Measurements from ENCODE around the gene LMAN2.
"Not testable (repeated sequence)": the region's sequence is repeated elsewhere in the genome, so short reads cannot be mapped to it uniquely, and the experiment has no call there.

Gene LMAN2

DNA sequence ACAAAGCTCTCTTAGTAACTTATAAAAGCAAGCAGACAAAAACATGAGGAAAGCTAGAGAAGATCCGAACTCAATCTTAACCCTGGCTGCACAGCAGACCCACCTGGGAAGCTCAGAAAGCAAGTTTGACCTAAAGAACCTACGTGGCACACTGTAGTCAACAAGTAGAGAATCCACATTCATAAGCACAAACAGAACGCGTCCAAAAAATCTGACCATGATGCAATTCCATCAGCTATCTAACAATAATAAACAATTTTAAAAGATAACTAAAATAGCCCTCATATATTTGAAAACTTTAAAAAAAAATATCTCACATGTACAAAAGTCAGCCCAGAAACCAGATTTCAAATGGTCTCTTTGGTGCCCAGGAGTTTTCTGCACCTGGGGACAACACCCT lies 4.6 kb downstream of the LMAN2 start:
- DNase-seq, result no peak

DNA sequence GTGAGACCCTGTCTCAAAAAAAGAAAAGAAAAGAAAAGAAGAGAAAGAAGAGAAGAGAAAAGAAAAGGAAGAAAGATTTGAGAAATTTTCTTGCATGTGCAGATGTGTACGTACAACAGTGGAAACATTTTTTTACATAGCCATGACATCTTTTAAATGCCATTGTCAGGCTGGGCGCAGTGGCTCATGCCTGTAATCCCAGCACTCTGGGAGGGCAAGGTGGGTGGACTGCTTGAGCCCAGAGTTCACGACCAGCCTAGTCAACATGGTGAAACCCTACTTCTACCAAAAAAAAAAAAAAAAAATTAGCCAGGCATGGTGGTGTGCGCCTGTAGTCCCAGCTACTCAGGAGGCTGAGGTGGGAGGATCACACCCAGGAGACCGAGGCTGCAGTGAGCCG lies 6.6 kb downstream of the LMAN2 start:
- DNase-seq, result no peak

DNA sequence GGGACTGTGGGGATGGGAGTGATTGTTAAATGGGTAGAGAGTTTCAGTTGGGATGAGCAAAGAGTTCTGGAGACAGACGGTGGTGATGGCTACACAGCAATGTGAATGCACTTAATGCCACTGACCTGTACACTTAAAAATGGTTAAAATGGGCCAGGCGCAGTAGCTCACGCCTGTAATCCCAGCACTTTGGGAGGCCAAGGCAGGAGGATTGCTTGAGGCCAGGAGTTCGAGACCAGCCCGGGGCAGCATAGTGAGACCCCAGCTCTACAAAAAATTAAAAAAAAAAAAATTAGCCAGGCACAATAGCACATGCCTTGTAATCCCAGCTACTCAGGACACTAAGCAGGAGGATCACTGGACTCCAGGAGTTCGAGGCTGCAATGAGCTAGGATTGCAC lies 7.7 kb downstream of the LMAN2 start:
- DNase-seq, result no peak

DNA sequence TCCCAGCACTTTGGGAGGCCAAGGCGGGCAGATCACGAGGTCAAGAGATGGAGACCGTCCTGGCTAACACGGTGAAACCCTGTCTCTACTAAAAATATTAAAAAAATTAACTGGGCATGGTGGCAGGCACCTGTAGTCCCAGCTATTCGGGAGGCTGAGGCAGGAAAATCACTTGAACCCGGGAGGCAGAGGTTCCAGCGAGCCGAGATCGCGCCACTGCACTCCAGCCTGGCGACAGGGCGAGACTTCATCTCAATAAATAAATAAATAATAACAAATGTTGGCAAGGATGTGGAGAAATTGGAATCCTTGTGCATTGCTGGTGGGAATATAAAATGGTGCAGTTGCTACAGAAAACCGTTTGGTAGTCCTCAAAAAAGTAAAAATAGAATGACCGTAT lies 8.5 kb downstream of the LMAN2 start:
- DNase-seq, result not testable (repeated sequence)

DNA sequence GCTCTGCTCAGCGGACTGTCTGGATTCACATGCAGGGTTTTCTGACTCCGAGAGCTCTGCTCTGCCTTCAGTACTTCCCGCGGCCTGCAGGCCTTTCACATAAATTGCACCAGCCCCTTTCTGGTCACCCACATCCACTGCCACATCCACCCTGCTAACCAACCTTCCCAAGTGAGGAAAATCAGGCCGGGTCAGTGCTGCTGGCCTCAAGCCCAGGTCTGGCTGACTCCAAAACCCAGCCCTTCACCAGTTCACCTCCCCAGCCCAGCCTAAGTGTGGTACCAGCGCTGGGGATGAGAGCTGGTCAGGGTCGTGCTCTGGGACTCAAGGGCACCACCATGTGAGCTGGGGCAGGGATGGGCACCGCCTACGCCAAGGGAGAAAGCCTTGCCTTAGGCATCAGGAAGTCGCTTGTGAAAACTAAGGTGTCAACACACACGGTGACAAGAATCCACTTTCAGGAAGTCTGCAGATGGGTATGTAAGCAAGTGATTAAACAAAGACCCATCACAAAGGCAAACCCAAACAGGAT lies 12.3 kb downstream of the LMAN2 start:
- DNase-seq, result no peak

DNA sequence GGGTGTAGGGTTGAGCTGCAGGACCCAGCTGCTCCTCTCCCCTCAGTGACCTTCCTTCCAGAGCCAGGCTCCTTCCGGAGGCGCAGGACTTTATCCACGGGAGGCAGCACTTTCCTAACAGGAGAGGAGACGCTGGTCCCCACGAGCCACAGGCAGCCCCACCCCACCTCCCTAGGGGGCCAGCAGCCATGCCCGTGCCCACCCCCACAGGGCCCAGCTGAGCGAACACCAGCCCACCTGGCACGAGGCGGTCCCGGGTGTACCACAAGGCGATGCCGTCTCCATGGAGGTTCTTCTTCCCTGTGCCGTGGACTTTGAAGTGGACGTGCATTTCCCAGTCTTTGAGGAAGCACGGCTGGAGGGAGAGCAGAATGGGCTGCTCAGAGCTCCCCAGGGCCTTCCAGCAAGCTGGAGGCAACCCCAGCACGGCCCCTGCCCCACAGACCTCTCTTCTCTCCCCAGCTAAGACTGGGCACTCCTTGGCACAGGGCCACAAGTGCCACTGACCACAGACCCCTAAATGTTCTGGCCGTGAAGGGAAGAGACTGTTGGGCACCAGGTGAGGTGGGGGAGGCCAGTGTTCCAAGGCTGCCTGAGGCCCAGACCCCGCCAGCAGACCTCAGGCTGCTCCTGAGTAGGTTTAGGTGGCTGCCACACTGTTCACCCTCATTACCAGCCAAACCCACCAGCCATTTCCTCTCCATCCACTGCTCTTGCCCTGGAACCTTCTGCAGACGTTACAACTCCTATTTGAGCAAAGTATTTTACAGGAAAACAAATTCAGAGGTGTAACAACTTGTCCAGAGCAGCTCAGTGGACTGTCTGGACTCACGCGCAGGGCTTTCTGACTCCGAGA lies 13.0 kb downstream of the LMAN2 start:
- no peak for DNase-seq

DNA sequence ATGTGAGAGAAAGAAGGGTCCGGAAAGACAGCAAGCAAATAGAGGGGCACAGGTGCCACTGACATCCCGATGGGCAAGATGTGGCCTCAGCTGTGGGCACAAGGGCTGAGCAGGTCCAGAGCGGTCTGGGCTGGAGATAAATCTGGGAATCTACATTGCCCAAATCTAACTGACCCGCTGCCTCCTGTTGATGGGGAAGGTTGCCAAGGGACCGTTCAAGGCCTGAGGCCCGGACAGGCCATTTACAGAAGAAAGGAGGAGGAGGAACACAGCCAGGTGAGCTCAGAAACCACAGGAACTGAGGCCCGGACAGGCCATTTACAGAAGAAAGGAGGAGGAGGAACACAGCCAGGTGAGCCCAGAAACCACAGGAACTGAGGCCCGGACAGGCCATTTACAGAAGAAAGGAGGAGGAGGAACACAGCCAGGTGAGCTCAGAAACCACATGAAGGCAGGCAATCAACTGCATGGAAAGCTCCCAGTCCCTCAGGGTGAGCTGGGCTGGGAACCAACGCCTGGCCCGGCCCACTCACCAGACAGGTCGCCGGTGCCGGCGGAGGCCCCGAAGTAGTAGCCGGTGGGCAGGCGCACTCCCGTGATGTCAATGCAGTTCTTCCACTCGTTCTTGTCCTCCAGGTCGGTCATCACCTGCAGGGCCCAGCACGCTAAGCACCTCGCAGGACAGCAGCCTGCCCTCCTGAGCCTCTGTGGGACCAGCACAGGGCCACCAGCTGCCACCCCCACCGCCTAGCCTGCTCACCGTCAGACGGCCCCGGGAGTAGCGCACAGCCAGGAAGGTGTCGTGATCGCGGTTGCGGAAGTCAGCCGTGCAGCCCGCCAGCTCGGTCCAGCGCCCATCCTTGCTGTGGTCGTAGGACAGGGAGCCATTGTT lies 14.6 kb downstream of the LMAN2 start:
- DNase-seq, result no peak

DNA sequence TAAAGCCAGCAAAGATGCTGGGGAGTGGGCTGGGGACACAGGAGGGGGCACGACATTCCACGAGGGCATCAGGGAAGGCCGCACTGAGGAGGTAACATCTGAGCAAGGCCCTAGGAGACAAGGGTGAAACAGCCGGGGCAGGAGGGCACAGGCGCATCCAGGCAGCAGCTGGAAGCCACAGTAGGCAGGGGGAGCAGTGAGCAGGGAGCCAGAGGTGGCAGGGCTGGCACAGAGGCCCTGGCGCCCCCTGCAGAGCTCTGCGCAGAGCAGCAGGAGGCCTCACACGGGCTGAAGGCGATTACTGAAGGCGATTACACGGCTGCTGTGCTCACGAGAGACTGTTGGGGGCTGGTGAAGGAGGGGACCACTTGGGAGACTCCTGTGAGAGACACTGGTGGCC lies 15.4 kb downstream of the LMAN2 start:
- no peak for DNase-seq

DNA sequence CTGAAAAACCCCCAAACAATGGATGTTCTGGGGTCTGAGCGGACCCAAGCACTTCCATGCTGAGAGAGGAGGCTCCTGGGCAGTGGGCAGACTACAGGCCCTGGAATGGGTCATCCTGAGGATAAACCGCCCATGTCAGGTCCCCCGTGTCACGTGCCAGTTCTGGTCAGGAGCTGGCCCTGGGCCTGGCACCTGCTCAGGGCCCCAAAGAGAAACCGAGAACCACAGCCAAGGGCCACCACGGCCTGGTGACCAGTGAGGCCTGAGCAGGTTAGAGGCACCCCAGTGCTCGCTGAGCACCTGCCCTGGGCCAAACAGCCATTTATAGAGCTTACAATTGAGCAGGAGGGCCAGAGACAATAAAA lies 15.8 kb downstream of the LMAN2 start:
- no peak for DNase-seq

DNA sequence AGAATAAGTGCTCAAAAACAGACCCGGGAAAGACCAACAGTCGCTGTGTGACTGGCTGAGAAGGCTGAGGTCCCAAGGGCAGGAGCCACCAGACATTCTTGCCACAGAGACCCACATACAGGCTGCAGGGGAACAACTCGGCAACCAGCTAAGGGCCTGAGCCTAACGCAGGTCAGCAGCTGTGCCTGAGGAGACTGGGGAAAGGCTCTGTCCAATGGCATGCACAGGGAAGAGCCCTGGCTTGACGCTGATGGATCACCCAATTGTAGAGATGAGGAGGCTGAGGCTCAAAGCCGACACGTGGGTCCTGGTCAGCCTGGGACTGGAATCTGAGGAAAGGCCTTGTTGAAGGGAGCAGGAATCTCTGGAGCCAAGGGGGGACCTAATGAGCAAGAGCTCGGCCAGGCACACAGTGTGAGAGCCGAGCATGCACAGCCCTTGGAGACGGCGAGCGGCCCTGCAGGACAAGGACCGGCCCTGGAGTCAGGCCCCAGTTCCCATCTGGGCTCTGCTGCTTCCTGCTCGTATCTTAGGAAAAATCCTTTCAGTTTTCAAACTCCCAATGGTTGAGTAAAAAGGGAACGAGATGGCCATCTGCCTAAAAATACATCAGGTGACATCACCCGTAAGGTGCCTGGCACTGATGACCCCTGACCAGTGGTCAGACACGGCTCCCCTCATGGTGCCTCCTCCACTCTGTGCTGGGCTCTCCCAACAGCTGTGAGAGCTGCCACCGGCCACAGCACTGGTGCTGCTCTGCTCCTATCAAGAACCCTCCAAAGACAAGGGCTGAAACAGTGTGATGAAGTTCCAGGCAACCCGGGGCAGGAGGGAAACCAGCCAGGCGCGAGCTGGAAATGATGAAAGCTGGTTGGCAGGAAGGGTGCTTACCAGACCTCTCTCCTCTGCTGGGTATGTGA lies 16.4 kb downstream of the LMAN2 start:
- DNase-seq, result no peak

DNA sequence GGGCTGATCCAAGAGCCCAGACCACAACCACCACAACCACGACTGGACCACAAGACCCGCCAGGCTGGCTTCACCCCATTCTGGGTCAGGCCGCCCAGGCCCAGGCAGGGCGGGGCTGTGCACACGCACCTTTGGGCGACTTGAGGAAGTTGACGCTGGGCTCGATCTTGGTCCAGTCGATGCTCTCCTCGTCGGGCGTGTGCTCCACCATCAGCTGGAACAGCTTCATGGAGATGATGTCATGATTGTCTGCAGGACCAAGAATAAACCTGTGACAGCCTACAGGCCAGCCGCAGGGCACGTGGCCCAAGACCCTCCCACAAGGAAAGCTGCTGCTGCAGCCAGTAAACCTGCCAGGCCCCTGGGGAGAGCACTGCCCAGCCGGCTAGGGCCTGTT lies 17.3 kb downstream of the LMAN2 start:
- no peak for DNase-seq

DNA sequence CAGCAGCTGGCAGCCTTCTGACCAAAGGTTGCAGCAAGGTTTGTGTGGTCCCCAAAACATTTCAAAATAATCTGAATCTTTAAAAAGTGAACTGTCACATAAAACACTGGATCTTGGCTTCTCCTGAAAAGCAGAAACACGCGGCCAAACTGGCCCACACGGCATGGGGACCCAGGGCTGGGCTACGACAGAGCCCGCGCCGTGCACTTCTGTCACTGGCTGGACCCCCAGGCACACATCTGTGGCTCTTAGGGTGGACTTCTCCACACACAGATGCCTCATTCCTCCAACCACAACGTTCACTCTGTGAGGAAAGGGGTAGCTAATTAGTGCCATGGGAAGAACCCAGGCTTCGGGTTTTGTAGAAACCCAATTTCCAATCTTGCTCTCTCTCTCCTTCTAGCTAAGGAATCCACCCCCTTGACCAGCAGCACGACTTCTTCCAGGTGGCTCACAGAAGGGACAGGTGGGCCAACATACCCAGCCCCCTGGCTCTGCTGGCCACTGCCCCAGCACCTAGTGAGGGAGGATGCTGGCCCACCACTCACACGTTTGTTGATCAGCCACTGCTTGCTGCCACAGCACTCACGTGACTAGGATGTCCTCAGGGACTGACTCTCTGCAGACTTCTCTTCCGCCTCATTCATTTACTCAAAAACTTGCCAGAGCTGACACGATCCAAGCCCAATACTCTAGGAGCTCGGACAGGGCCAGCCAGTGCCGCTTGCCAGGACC lies 17.9 kb downstream of the LMAN2 start:
- DNase-seq, result no peak

DNA sequence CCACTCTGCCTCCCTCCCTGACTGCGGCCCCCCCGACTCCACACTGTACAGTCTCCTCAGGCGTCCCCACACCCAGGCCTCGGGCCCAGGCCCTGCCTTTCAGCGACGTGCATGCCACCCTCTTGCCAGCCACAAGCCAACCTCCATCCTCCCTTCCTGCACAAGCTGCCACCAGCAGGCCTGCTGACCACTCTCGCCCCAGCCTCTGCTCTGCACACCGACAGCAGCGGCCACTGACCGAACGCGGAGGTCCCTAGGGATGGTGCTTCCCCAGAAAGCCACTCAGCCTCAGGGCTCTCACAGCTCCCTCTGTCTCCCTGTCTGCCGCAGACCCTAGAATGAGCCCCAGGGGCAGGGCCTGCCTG lies 18.6 kb downstream of the LMAN2 start:
- DNase-seq, result no peak

DNA sequence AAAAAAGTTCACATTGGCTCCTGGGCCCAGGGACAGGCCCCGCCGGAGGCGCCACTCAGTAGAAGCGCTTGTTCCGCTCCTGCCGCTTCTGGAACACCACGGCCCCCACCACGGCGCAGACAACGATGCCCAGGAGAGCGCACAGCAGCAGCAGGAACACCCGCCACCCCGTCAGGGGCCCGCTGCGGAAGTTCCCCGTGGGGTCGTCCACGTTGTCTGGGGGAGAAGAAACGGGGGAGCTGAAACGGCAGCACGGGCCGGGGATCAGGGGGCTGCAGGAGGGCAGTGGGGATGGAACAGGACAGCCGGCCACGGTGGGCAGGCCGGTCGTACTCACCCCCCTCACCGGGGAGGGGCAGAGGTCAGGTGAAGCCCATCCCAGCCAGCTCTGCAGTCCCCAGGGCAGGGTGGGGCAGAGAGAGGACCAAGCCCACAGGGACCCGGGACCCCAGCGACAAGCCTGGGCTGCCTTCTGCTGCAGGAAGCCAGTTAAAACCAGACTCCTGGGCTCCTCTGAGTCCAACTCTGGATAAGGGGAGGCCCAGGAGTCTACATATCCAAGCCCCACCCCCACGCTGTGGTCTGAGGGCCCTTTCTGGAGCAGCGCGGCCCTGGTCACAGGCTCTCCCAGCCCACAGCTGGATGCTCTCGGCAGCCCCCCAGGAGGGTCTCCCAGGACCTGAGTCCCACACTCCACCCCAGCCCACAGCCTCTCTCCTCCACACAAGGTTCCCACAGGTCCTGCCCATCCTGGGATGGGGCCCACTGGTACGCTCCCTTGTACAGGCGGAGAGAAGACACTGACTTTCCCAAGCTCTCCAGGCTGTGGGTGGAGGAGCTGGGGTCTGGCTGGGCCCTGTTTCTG lies 19.2 kb downstream of the LMAN2 start:
- DNase-seq, result no peak

DNA sequence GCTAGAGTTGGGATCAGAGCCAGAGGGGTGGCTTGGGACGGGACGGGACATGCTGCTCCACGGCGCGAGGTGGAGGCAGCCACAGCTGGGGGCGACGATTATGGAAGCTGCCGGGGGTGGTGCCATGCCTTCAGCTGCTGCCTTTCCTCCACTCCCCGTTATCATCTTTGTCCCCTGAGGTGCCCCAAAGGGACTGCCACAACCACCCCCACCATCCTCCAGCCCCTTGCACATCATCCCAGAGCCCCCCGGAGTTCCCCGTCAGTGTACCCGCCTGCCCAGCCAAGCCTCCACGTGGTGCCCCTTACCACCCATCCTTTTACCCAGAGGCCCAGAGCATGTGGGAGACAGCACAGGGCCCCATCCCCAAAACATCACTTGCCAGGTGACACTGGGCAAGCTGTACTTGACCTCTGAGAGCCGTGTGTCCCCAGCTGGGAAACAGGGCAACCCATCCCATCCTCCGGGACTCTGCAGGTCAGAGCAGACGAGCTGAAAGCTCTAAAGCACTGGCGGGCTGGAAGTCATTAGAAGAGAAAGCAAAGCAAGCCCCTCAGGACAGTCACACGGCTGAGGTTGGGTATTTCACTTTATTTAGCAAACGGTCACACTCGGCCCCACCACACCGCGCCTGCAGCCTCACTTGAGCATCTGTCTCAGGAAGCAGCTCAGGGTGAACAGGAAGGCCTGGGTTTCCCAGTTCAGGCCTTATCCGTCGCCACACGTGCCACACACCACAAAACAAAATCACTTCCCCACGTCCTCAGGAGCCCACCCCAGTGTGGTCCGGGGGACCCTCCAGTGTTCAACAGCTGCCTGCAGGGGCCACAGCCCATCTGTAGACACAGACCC lies 20.3 kb downstream of the LMAN2 start:
- DNase-seq, result no peak

DNA sequence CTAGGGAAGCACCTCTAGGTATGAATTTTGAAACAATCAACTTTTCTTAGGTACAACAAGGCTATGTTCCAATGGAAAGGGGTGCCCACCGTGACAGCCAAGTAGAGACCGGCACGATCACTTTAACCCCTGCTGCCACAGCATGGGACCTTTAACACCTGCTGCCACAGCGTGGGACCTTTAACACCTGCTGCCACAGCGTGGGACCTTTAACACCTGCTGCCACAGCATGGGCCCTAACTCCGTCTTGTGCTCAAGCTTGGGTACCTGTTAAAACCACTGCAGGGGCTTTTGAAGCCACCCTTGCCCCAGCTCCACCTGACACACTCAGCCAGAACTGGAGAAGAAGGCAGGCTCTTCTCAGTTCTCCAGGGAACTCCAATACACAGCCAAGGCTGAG lies 21.6 kb downstream of the LMAN2 start:
- no peak for DNase-seq

DNA sequence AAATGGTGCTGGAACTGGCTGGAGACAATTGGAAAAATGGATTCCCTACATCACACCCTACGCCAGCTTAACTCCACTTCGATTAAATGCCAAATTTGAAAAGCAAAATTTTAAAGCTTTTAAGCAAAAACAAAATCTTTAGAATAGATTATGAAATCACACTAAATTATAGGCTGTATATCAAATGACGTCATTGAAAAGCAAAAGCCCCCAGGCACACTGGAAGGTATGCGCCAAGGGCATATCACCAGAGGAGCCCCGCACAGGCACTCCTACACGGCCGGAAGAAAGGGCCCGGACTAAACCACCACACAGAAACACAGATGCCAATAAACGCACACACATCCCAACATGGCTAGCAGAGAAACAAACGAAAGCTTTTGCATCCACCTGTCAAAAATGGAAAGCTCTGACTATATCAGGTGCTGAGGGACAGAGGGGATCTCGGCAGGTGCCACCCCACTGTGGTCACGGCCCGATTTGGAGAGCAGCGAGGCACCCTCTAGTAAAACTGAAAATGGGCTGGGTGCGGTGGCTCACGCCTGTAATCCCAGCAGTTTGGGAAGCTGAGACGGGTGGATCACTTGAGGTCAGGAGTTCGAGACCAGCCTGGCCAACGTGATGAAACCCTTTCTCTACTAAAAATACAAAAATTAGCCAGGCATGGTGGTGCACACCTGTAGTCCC lies 22.8 kb downstream of the LMAN2 start:
- DNase-seq, result no peak

DNA sequence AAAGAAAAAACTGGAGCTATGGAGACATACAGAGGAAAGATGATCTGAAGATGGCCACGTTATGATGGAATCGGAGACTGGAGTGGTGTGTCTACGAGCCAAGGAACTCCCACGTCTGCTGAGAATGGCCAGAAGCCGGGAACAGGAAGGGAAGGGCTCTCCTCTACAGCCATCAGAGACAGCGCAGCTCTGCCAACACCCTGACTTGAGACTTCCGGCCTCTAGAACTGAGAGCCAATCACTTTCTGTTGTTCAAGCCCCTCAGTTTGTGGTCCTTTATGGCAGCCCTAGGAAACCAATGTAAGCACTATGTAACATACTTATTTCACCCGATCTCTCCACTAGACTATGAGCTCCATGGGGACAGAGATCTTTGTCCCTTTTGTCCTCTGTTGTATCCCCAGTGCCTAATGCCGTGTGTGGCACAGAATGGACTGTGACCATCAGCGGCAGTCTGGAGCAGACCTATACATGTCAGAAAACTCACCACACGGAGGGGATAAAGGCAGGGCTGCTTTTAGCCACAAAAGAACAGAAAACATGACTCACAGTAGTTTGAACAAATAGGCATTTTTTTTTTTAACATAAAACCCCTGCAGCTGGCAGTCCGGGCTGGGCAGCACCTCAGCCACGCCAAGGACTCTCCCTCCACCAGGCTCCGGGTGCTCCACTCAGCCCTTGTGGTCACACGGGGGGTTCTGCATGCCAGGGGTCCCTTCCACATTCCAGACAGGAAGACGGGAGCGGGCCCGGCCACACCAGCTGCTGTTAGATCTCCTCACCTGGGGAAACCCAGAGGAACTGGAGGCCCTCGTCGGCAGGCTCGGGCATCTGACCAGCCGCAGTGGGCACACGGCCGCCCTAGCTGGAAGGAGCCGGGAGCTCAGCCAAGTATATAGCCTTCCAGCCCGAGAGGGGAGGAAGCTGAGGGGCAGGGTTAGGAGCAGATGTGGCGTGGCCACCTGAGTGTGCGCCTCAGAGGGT lies 23.6 kb downstream of the LMAN2 start:
- DNase-seq, result peak; percentile 62
